ENCODE measurements around the gene TEP1.
"Not testable (repeated sequence)": the region's sequence is repeated elsewhere in the genome, so short reads cannot be mapped to it uniquely, and the experiment has no call there.

- TF ChIP-seq POLR2AphosphoS5, CTCF, POLR2A (IDR thresholded peaks at IDR 0.05): not testable (repeated sequence)
These were observed 39.5 kb upstream of the TEP1 start for GRCh38 chr14:20452831-20453230.

Measured in gastroesophageal sphincter (tissue), 3 donors.